Measurements from ENCODE around the gene CREB5.

DNA sequence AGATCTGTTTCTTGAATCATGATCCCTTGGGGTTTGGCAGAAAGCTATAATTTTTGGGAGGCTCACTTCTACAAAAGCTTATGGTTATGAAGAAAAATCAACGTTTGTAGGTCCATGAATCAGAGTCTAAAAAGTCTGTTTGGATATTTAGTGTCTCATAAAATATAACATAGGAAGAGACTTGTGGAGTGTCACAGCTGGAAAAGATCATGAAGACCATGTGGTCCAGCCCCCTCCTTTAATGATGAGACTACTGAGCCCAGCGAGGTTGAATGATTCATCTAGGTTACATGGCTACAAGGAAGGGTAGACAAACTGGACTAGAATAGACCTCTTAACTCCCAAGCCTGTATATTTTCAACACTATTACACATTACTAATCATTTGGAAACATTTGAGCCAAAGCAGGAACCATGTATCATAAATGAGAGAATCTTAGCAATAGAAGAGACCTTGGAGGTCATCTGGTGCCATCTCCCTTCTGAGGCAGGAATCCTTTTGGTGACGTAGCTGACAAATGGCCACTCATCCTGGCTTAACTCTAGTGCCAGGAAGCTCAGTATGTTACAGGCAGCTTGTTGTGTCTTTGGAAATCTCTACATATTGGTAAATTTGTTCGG is 152.5 kb downstream of the CREB5 start:
- TF ChIP-seq, protein P1, sequence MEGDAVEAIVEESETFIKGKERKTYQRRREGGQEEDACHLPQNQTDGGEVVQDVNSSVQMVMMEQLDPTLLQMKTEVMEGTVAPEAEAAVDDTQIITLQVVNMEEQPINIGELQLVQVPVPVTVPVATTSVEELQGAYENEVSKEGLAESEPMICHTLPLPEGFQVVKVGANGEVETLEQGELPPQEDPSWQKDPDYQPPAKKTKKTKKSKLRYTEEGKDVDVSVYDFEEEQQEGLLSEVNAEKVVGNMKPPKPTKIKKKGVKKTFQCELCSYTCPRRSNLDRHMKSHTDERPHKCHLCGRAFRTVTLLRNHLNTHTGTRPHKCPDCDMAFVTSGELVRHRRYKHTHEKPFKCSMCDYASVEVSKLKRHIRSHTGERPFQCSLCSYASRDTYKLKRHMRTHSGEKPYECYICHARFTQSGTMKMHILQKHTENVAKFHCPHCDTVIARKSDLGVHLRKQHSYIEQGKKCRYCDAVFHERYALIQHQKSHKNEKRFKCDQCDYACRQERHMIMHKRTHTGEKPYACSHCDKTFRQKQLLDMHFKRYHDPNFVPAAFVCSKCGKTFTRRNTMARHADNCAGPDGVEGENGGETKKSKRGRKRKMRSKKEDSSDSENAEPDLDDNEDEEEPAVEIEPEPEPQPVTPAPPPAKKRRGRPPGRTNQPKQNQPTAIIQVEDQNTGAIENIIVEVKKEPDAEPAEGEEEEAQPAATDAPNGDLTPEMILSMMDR (IDR thresholded peaks at IDR 0.05 in 4 of 5, conservative IDR thresholded peaks at IDR 0.05 in 1 of 5) = no peak
- no peak for TF ChIP-seq POLR2A (IDR thresholded peaks at IDR 0.05)

Data from gastrocnemius medialis (tissue), 4 donors.